DOHH2 (cell line): ENCODE measurements around the gene ZNG1B.
A peak's percentile ranks its signal among the peaks of the same experiment; 100 is the strongest.
"Not testable (repeated sequence)": the region's sequence is repeated elsewhere in the genome, so short reads cannot be mapped to it uniquely, and the experiment has no call there.

ENCODE experiments used
- H3F3A ChIP-seq: fragments of 200-600 bp; sonication (generic), shearing (Covaris generic); 2 replicates; pipeline ENCODE4 v1.6.0; 2016; ENCODE audit warnings: antibody characterized with exemption, mild to moderate bottlenecking; ENCODE audit not compliant: control insufficient read depth, insufficient read depth
- H3K27ac ChIP-seq: fragments of 200-600 bp; sonication (generic); 2 replicates; pipeline ENCODE4 v1.5.1; 2014; ENCODE audit warnings: low read depth, mild to moderate bottlenecking, low read length, moderate library complexity
- H3K27me3 ChIP-seq: fragments of 200-600 bp; sonication (generic); 2 replicates; pipeline ENCODE4 v1.6.1; 2014; ENCODE audit warnings: mild to moderate bottlenecking, low read length, mixed read lengths; ENCODE audit not compliant: control insufficient read depth
- H3K36me3 ChIP-seq: fragments of 200-600 bp; sonication (generic); 2 replicates; pipeline ENCODE4 v1.6.1; 2014; ENCODE audit warnings: mild to moderate bottlenecking, low read length, moderate library complexity, mixed read lengths; ENCODE audit not compliant: control insufficient read depth
- H3K4me1 ChIP-seq: fragments of 200-600 bp; sonication (generic); 2 replicates; pipeline ENCODE4 v1.6.1; 2014; ENCODE audit warnings: mild to moderate bottlenecking, low read length, mixed read lengths; ENCODE audit not compliant: control insufficient read depth
- H3K4me2 ChIP-seq: fragments of 200-600 bp; sonication (generic); 2 replicates; pipeline ENCODE4 v1.6.0; 2014; ENCODE audit warnings: mild to moderate bottlenecking, low read length, moderate library complexity
- H3K4me3 ChIP-seq: fragments of 200-600 bp; sonication (generic); 2 replicates; pipeline ENCODE4 v1.5.1; 2014; ENCODE audit warnings: mild to moderate bottlenecking, low read length, mixed read lengths
- H3K79me2 ChIP-seq: fragments of 200-600 bp; sonication (generic); 2 replicates; pipeline ENCODE4 v1.6.1; 2014; ENCODE audit warnings: mild to moderate bottlenecking, low read length, mixed read lengths; ENCODE audit not compliant: control insufficient read depth
- H3K9me2 ChIP-seq: fragments of 200-600 bp; sonication (generic); replicated peaks from 2 replicates; pipeline ENCODE4 v1.6.1; 2014; ENCODE audit warnings: mild to moderate bottlenecking, low read length, mixed read lengths; ENCODE audit not compliant: control insufficient read depth
- H3K9me3 ChIP-seq: fragments of 200-600 bp; sonication (generic); 2 replicates; pipeline ENCODE4 v1.6.1; 2014; ENCODE audit warnings: antibody characterized with exemption, low read length, mixed read lengths; ENCODE audit not compliant: control insufficient read depth, insufficient read depth
- H4K20me1 ChIP-seq: fragments of 200-600 bp; sonication (generic); 2 replicates; pipeline ENCODE4 v1.6.0; 2014; ENCODE audit warnings: low read depth, mild to moderate bottlenecking, antibody characterized with exemption, low read length, moderate library complexity; ENCODE audit not compliant: control insufficient read depth, insufficient read depth
- EZH2phosphoT487 ChIP-seq: fragments of 200-600 bp; sonication (generic); IDR thresholded peaks from 2 replicates; pipeline ENCODE4 v1.6.1; 2017; ENCODE audit warnings: borderline replicate concordance, mild to moderate bottlenecking, antibody characterized with exemption, low read length, moderate library complexity, mixed read lengths
- TF ChIP-seq, protein P1 (sequence below): fragments of 200-600 bp; sonication (generic); IDR thresholded peaks from one replicate; pipeline ENCODE4 v1.5.1; 2014; ENCODE audit warnings: antibody characterized with exemption, mild to moderate bottlenecking, low read depth, low read length; ENCODE audit not compliant: poor library complexity, severe bottlenecking

The ZNG1B gene

DNA sequence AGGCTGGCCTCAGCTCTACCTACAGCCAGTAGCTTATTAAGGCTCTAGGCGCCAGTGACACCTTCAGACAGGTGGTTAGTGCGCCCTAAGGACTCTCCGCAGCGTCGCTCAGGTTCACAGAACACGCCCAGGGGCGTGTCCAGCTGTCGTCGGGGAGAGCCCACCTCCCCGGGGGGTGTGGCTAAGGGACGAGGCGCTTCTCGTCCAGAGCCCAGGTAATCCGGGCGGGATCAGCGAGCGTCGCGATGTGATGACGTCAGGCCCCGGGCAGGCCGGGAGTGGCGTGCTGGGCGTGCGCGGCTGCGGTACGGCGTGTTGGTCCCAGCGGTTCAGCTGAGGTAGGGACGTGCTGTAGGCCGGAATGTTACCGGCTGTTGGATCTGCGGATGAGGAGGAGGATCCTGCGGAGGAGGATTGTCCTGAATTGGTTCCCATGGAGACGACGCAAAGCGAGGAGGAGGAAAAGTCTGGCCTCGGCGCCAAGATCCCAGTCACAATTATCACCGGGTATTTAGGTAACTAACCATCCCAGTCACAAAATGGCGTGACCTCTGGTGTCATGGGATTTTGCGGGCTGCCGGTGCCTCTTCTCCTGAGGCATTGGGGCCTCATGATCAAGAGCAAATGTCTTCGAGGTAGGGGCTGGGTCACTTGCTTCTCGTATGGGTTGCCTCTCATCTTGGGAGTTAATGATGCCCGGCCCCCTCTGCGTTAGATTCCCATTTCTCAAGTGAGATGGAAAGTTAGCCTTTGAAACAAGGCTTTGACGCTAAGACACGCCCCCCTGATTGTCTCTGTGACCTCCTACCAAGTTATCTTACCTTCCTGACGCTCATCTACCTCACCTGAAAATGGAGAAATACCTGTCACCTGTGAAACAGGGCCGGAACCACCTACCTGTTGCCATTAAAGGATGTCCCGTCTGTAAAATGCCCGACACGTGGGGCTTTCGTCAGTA, at the start of gene ZNG1B:
TSS of gene ZNG1B (plus strand) at position 184 of the 958 bp plus-strand sequence. CDS start at position 362, 178 bp downstream.
- H4K20me1 ChIP-seq, H3K4me1 ChIP-seq, H3K27me3 ChIP-seq, H3K36me3 ChIP-seq, H3K9me2 ChIP-seq, H3K9me3 ChIP-seq, H3F3A ChIP-seq: not testable (repeated sequence)
- H3K4me3 ChIP-seq, result peak within 1 kb of the TSS; percentile 79
- peak within 1 kb of the TSS; percentile 69 for H3K4me2 ChIP-seq
- H3K79me2 ChIP-seq, result peaks cover 11% of the 10 kb centered on the region
- peak within 1 kb of the TSS; percentile 24; the same call in 1 of the 2 replicates for H3K27ac ChIP-seq

DNA sequence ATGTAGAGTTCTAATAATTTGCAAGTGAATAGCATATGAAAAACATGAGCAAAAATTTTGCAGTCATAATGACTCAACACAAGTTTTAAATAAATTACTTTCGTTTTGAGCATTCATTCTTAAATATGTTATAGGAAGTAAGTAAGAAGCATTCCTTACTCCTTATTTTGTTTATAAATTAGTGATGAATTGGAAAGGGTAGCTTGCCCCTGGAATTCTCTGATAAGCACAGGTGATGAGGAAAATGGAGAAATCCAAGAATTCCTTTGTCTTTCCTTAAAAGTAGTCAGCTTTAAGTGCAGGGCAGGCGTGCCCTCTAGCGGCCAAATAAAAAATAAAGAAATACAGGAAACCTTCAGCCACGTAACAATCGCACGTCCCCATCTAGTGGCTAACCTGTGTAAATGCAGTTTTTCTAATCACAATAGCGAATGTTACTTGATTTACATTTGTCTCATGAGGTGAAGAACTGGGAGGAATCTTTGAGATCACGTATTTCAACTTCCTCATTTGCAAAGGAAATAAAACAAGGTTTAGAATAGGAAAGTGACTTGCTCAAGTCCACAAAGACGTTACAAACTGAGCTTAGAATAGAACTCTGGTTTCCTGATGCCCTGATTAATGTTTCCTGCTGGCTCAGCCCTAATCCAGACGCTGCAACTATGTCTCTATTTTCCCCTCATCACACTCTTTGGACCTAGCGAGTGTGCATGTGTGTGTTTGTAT, 47.2 kb upstream of the ZNG1B start:
- H4K20me1 ChIP-seq, result no peaks in the 10 kb centered on the region
- peak overlapping the region; percentile 67 for H3K4me3 ChIP-seq
- TF ChIP-seq, protein P1, sequence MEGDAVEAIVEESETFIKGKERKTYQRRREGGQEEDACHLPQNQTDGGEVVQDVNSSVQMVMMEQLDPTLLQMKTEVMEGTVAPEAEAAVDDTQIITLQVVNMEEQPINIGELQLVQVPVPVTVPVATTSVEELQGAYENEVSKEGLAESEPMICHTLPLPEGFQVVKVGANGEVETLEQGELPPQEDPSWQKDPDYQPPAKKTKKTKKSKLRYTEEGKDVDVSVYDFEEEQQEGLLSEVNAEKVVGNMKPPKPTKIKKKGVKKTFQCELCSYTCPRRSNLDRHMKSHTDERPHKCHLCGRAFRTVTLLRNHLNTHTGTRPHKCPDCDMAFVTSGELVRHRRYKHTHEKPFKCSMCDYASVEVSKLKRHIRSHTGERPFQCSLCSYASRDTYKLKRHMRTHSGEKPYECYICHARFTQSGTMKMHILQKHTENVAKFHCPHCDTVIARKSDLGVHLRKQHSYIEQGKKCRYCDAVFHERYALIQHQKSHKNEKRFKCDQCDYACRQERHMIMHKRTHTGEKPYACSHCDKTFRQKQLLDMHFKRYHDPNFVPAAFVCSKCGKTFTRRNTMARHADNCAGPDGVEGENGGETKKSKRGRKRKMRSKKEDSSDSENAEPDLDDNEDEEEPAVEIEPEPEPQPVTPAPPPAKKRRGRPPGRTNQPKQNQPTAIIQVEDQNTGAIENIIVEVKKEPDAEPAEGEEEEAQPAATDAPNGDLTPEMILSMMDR, result peak; percentile 95
- TF ChIP-seq EZH2phosphoT487, result no peak
- H3K9me3 ChIP-seq, result no peaks in the 10 kb centered on the region; the same call in 1 of the 2 replicates
- H3K4me2 ChIP-seq, result peak overlapping the region; percentile 85
- no peaks in the 10 kb centered on the region for H3K36me3 ChIP-seq
- H3K27ac ChIP-seq, result peak overlapping the region; percentile 91
- H3K4me1 ChIP-seq, result peaks cover 12% of the 10 kb centered on the region
- H3K9me2 ChIP-seq, result no peaks in the 10 kb centered on the region
- 0 out of 2 replicates have a peak, but pooled peaks cover 2% of the 10 kb centered on the region for H3F3A ChIP-seq
- no peaks in the 10 kb centered on the region for H3K27me3 ChIP-seq
- H3K79me2 ChIP-seq, result no peaks in the 10 kb centered on the region

DNA sequence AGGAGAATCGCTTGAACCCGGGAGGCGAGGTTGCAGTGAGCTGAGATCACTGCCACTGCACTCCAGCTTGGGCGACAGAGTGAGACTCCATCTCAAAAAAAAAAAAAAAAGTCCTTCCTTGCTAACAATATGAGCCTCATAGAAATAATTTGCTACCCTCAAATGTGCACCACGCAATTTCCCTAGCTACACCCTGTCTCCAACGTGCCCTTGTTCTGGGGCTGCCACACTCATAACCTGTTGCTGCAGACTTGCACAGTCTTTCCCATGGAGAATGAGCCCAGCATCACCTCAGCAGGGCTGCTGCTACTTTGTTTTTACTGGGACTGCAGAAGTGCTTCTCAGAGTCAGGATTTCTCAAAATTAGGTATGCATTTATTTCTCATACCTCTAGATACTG, 46.4 kb upstream of the ZNG1B start:
- Histone ChIP-seq H3K9me3 (no peaks in the 10 kb centered on the region; the same call in 1 of the 2 replicates), H3K4me1 (peaks cover 12% of the 10 kb centered on the region), H4K20me1 (no peaks in the 10 kb centered on the region), H3K27ac (peak overlapping the region; percentile 91), H3K79me2 (no peaks in the 10 kb centered on the region), H3K9me2 (no peaks in the 10 kb centered on the region), H3K4me2 (peak overlapping the region; percentile 85), H3K4me3 (peak overlapping the region; percentile 67), H3K36me3 (no peaks in the 10 kb centered on the region), H3F3A (0 out of 2 replicates have a peak, but pooled peaks cover 2% of the 10 kb centered on the region), H3K27me3 (no peaks in the 10 kb centered on the region)
- TF ChIP-seq EZH2phosphoT487, result no peak
- TF ChIP-seq, protein P1, result no peak
